Measurements from ENCODE around the gene PSMD7. TPM values are rescaled to one million over a fixed set of nuclear protein-coding genes. Genes with fewer than 3 reads are reported as not detected.
"Not testable (repeated sequence)": the region's sequence is repeated elsewhere in the genome, so short reads cannot be mapped to it uniquely, and the experiment has no call there.

The PSMD7 gene
- total RNA-seq, 1 donor, result 64.1 TPM

DNA sequence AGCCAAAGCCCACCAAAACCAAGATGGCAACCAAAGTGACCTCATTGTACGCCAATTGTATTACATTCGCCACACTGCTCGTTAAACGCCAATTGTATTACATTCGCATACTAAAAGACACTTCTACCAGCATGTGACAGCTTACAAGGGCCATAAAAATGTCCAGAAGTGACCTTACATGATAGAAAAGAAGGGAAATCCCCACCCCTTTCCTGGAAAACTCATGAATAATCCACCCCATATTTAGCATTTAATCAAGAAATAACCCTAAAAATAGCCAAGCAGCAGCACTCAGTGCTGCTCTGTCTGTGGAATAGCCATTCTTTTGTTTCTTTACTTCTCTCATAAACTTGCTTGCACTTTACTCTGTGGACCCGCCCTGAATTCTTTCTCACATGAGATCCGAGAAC lies 25.7 kb downstream of the PSMD7 start:
- H3K9me3 ChIP-seq (ENCODE audit: low read depth, low read length), result no peaks in the 10 kb centered on the region
- no peak overlapping the region for H3K4me3 ChIP-seq (ENCODE audit: insufficient read depth, low read length)
- H3K36me3 ChIP-seq (ENCODE audit: insufficient read depth, low read length), result peaks cover 17% of the 10 kb centered on the region
- no peaks in the 10 kb centered on the region for H3K27me3 ChIP-seq (ENCODE audit: insufficient read depth, low read length)
- H3K27ac ChIP-seq (ENCODE audit: low read depth, low read length), result no peak overlapping the region
- no peak overlapping the region for H3K4me2 ChIP-seq (ENCODE audit: insufficient read depth, low read length)
- no peaks in the 10 kb centered on the region for H4K20me1 ChIP-seq (ENCODE audit: insufficient read depth, low read length)
- no peak overlapping the region for H2AFZ ChIP-seq (ENCODE audit: low read length)
- no peaks in the 10 kb centered on the region for H3K79me2 ChIP-seq (ENCODE audit: insufficient read depth, low read length)
- TF ChIP-seq, protein P1, sequence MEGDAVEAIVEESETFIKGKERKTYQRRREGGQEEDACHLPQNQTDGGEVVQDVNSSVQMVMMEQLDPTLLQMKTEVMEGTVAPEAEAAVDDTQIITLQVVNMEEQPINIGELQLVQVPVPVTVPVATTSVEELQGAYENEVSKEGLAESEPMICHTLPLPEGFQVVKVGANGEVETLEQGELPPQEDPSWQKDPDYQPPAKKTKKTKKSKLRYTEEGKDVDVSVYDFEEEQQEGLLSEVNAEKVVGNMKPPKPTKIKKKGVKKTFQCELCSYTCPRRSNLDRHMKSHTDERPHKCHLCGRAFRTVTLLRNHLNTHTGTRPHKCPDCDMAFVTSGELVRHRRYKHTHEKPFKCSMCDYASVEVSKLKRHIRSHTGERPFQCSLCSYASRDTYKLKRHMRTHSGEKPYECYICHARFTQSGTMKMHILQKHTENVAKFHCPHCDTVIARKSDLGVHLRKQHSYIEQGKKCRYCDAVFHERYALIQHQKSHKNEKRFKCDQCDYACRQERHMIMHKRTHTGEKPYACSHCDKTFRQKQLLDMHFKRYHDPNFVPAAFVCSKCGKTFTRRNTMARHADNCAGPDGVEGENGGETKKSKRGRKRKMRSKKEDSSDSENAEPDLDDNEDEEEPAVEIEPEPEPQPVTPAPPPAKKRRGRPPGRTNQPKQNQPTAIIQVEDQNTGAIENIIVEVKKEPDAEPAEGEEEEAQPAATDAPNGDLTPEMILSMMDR (IDR thresholded peaks at IDR 0.05; ENCODE audit: extremely low read depth, low read depth, low read length), result no peak
- H3K4me1 ChIP-seq (ENCODE audit: insufficient read depth, low read length), result no peaks in the 10 kb centered on the region
- DNase-seq (ENCODE audit: insufficient read length, low spot score, missing footprints), result no peak

DNA sequence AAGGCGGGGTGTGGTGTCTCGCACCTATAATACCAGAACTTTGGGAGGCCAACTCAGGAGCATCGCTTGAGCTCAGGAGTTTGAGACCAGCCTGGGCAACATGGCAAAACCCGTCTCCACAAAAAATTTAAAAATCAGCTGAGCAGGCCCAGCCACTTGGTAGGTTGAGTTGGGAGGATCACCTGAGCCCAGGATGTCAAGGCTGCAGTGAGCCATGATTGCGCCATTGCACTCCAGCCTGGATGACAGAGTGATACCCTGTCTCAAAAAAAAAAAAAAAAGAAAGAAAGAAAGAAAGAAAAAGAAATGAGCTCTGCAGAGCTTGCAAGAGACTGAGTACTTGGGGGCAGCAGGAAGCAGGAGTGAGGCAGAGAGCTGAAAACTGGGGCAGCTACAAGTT lies 28.2 kb downstream of the PSMD7 start:
- H2AFZ ChIP-seq (ENCODE audit: low read length), result not testable (repeated sequence)

DNA sequence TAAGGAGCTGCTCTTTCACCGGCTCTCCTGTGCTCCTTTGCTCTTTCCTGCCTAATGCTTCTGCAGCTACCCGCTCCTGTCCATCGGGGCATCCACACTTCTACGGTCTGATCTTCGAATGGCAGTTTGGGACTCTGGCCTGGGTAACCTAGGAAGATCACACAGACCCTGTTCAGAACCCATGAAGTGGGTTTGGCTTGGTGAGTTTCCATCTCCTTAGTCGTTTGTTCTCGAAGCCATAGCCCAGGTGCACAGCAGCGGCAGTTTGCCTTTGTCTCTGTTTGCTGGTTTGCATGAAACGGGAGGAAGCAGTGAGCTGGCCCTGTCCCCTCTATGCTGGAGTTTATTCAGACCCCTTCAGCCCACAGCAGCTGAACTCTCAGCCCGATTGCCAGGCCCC lies 29.0 kb downstream of the PSMD7 start:
- H3K4me1 ChIP-seq (ENCODE audit: insufficient read depth, low read length), result no peaks in the 10 kb centered on the region
- H3K36me3 ChIP-seq (ENCODE audit: insufficient read depth, low read length), result peaks cover 22% of the 10 kb centered on the region
- H2AFZ ChIP-seq (ENCODE audit: low read length), result no peak overlapping the region
- no peak overlapping the region for H3K27ac ChIP-seq (ENCODE audit: low read depth, low read length)
- no peaks in the 10 kb centered on the region for H3K27me3 ChIP-seq (ENCODE audit: insufficient read depth, low read length)
- no peaks in the 10 kb centered on the region for H4K20me1 ChIP-seq (ENCODE audit: insufficient read depth, low read length)
- H3K4me2 ChIP-seq (ENCODE audit: insufficient read depth, low read length), result no peak overlapping the region
- no peaks in the 10 kb centered on the region for H3K9me3 ChIP-seq (ENCODE audit: low read depth, low read length)
- TF ChIP-seq, protein P1 (IDR thresholded peaks at IDR 0.05; ENCODE audit: extremely low read depth, low read depth, low read length), result no peak
- no peaks in the 10 kb centered on the region for H3K79me2 ChIP-seq (ENCODE audit: insufficient read depth, low read length)
- DNase-seq (ENCODE audit: insufficient read length, low spot score, missing footprints), result no peak
- H3K4me3 ChIP-seq (ENCODE audit: insufficient read depth, low read length), result no peak overlapping the region

More for the DNA sequence above, 28.2 kb downstream of the PSMD7 start:
- H3K4me1 ChIP-seq (ENCODE audit: insufficient read depth, low read length); H3K4me3 ChIP-seq (ENCODE audit: insufficient read depth, low read length); H3K9me3 ChIP-seq (ENCODE audit: low read depth, low read length); H3K27me3 ChIP-seq (ENCODE audit: insufficient read depth, low read length); H3K79me2 ChIP-seq (ENCODE audit: insufficient read depth, low read length); H3K27ac ChIP-seq (ENCODE audit: low read depth, low read length); H3K4me2 ChIP-seq (ENCODE audit: insufficient read depth, low read length); DNase-seq (ENCODE audit: insufficient read length, low spot score, missing footprints); H4K20me1 ChIP-seq (ENCODE audit: insufficient read depth, low read length): not testable (repeated sequence)
- peaks cover 21% of the 10 kb centered on the region for H3K36me3 ChIP-seq (ENCODE audit: insufficient read depth, low read length)

DNA sequence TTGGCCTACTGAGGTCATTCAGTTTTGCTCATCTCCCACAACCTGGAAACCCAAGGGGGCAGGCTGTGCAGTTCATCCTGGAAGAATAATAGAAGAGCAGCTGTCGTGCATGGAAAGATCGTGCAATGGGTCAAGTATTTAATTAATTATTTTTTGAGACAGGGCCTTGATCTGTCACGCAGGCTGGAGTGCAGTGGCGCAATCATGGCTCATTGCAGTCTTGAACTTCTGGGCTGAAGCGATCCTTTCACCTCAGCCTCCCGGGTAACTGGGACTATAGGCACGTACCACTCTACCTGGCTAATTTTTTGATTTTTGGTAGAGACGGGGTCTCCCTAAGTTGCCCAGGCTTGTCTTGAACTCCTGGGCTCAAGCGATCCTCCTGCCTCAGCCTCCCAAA lies 31.7 kb downstream of the PSMD7 start:
- H2AFZ ChIP-seq (ENCODE audit: low read length); H4K20me1 ChIP-seq (ENCODE audit: insufficient read depth, low read length); H3K27me3 ChIP-seq (ENCODE audit: insufficient read depth, low read length); H3K4me1 ChIP-seq (ENCODE audit: insufficient read depth, low read length); DNase-seq (ENCODE audit: insufficient read length, low spot score, missing footprints); H3K4me3 ChIP-seq (ENCODE audit: insufficient read depth, low read length); H3K9me3 ChIP-seq (ENCODE audit: low read depth, low read length); H3K4me2 ChIP-seq (ENCODE audit: insufficient read depth, low read length); H3K27ac ChIP-seq (ENCODE audit: low read depth, low read length); H3K79me2 ChIP-seq (ENCODE audit: insufficient read depth, low read length): not testable (repeated sequence)
- H3K36me3 ChIP-seq (ENCODE audit: insufficient read depth, low read length), result peaks cover 31% of the 10 kb centered on the region

DNA sequence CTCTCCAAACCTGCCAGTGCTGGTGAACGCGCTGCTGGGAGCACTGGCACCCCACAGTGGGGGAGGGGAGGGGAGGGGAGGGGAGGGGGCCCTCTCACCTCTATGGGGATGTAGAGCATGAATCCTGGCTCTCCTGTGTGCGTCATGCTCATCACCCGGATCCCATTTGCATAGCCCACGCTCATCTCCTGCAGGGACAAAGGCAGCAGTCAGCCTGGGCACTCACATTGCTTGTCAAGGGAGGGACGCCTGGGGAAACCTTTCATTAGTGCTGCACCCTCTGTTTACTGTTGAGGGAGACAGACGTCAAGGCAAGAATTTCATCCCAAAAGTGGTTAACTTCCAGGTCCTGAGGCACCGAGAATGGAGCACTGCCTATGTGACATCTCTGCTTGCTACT lies 35.9 kb downstream of the PSMD7 start:
- H3K36me3 ChIP-seq (ENCODE audit: insufficient read depth, low read length), result peaks cover 17% of the 10 kb centered on the region
- not testable (repeated sequence) for H3K27ac ChIP-seq (ENCODE audit: low read depth, low read length); DNase-seq (ENCODE audit: insufficient read length, low spot score, missing footprints); H3K27me3 ChIP-seq (ENCODE audit: insufficient read depth, low read length); H2AFZ ChIP-seq (ENCODE audit: low read length); H4K20me1 ChIP-seq (ENCODE audit: insufficient read depth, low read length); H3K4me2 ChIP-seq (ENCODE audit: insufficient read depth, low read length); H3K4me3 ChIP-seq (ENCODE audit: insufficient read depth, low read length); H3K79me2 ChIP-seq (ENCODE audit: insufficient read depth, low read length); H3K4me1 ChIP-seq (ENCODE audit: insufficient read depth, low read length); H3K9me3 ChIP-seq (ENCODE audit: low read depth, low read length)

DNA sequence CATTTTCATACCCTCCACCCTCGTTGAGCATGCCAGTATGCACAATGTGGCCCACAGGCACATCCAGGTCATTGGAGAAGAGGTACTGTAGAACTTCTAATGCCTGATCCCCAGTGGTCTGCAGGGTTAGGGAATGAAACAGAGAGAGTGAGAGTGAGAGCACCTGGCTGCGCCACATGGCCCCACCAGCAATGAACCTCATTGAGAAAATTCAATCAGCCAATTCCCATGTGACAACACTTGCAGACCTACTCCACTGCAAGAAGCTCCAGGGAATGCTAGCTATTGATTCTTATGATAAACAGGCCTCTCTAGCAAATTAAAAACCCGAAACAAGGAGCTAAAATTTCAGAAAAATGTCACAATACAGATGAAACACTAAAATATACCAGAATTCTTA lies 40.9 kb downstream of the PSMD7 start:
- peaks cover 12% of the 10 kb centered on the region for H3K36me3 ChIP-seq (ENCODE audit: insufficient read depth, low read length)

DNA sequence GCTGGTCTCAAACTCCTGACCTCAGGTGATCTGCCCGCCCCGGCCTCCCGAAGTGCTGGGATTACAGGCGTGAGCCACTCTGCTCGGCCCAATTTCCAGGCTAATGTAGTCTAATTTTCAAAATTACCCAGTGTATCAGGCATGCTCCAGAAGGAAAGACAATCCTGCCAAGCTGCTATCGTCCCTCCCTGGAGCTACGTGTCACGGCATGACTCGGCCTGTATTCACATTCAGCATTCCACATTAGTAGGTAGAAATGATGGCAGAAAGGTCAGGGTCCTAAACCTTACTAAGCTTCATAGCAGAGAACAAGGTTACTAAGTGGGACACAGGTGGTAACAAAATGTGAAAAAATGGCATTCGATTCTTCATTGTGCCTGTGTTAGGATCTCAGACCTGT lies 42.6 kb downstream of the PSMD7 start:
- peaks cover 12% of the 10 kb centered on the region for H3K36me3 ChIP-seq (ENCODE audit: insufficient read depth, low read length)
- H4K20me1 ChIP-seq (ENCODE audit: insufficient read depth, low read length); H2AFZ ChIP-seq (ENCODE audit: low read length); H3K9me3 ChIP-seq (ENCODE audit: low read depth, low read length); H3K4me3 ChIP-seq (ENCODE audit: insufficient read depth, low read length); H3K79me2 ChIP-seq (ENCODE audit: insufficient read depth, low read length); H3K27ac ChIP-seq (ENCODE audit: low read depth, low read length); H3K4me1 ChIP-seq (ENCODE audit: insufficient read depth, low read length); DNase-seq (ENCODE audit: insufficient read length, low spot score, missing footprints); H3K4me2 ChIP-seq (ENCODE audit: insufficient read depth, low read length); H3K27me3 ChIP-seq (ENCODE audit: insufficient read depth, low read length): not testable (repeated sequence)

More for the DNA sequence above, 40.9 kb downstream of the PSMD7 start:
- DNase-seq (ENCODE audit: insufficient read length, low spot score, missing footprints); H3K9me3 ChIP-seq (ENCODE audit: low read depth, low read length); H3K27me3 ChIP-seq (ENCODE audit: insufficient read depth, low read length); H3K4me2 ChIP-seq (ENCODE audit: insufficient read depth, low read length); H3K4me1 ChIP-seq (ENCODE audit: insufficient read depth, low read length); H3K27ac ChIP-seq (ENCODE audit: low read depth, low read length); H2AFZ ChIP-seq (ENCODE audit: low read length); H3K4me3 ChIP-seq (ENCODE audit: insufficient read depth, low read length); H4K20me1 ChIP-seq (ENCODE audit: insufficient read depth, low read length); H3K79me2 ChIP-seq (ENCODE audit: insufficient read depth, low read length): not testable (repeated sequence)

DNA sequence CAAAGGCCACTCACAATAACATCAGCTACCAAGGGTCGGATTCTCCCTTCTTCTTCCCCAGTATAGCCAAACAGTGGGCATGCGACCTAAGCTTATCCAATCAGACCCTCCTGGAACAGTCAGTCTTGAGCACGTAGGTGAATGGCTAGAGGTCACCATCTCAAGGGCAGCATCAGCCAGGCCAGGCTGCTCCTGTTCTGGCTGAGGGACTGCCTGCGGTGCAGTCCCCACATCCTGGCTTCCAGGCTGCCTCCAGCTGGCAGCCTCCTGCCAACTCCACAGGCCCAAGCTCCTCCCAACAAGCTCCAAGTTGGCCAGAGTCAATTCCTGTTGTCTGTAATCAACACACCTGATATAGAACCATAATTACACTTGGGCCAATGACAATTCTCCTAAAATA lies 56.4 kb downstream of the PSMD7 start:
- H4K20me1 ChIP-seq (ENCODE audit: insufficient read depth, low read length); H2AFZ ChIP-seq (ENCODE audit: low read length); H3K4me3 ChIP-seq (ENCODE audit: insufficient read depth, low read length); H3K9me3 ChIP-seq (ENCODE audit: low read depth, low read length); H3K4me1 ChIP-seq (ENCODE audit: insufficient read depth, low read length); H3K79me2 ChIP-seq (ENCODE audit: insufficient read depth, low read length); H3K4me2 ChIP-seq (ENCODE audit: insufficient read depth, low read length); H3K27me3 ChIP-seq (ENCODE audit: insufficient read depth, low read length); DNase-seq (ENCODE audit: insufficient read length, low spot score, missing footprints); H3K27ac ChIP-seq (ENCODE audit: low read depth, low read length): not testable (repeated sequence)
- peaks cover 17% of the 10 kb centered on the region for H3K36me3 ChIP-seq (ENCODE audit: insufficient read depth, low read length)

Measured in osteoblast (primary cell).